Thoracic aorta (tissue), 2 donors: ENCODE measurements around the gene SYNE3. TPM values are rescaled to one million over a fixed set of nuclear protein-coding genes. Genes with fewer than 3 reads are reported as not detected.
A peak's percentile ranks its signal among the peaks of the same experiment; 100 is the strongest.

Experiments
- ATAC-seq: fragments of 150-250 bp; one replicate; pipeline ENCODE4 v1.8.0; 2017; ENCODE audit warnings: low read depth; ENCODE audit not compliant: insufficient number of reproducible peaks, low FRiP score
- DNase-seq: peaks from one replicate; pipeline ENCODE4 v3.0.0-alpha.2; 2020; ENCODE audit warnings: low spot score
- H3K27ac ChIP-seq, 2 donors: fragments of 200-600 bp; sonication (generic); 1 replicate in 1 of 2; 2 replicates in 1 of 2; pipeline ENCODE4 v1.5.1; 2016; ENCODE audit warnings: mild to moderate bottlenecking in 2 of 2, moderate library complexity in 2 of 2
- H3K27me3 ChIP-seq: fragments of 200-600 bp; sonication (generic); replicated peaks from 2 replicates; pipeline ENCODE4 v1.6.0; 2016; ENCODE audit warnings: mild to moderate bottlenecking; ENCODE audit not compliant: insufficient read depth
- H3K36me3 ChIP-seq: fragments of 200-600 bp; sonication (generic); one replicate; pipeline ENCODE4 v1.5.1; 2016
- H3K4me1 ChIP-seq, 2 donors: fragments of 200-600 bp; sonication (generic); 1 replicate in 1 of 2; 2 replicates in 1 of 2; pipeline versions ENCODE4 v1.5.1 to v1.6.0; 2016; ENCODE audit warnings: low read depth in 2 of 2, mild to moderate bottlenecking in 1 of 2; ENCODE audit not compliant: control insufficient read depth in 1 of 2
- H3K4me3 ChIP-seq: fragments of 200-600 bp; sonication (generic); 2 replicates; pipeline ENCODE4 v1.5.1; 2016; ENCODE audit warnings: mild to moderate bottlenecking
- H3K9me3 ChIP-seq: fragments of 200-600 bp; sonication (generic); 2 replicates; pipeline ENCODE4 v1.5.1; 2016
- total RNA-seq, 2 donors: library from RNA; depleted of rRNA; stranded (reverse); fragments of >200 nt; gene quantifications; one replicate each; pipeline versions ENCODE4 v1.1.0 to v1.2.3, GENCODE V29; 2016
- TF ChIP-seq, protein P1 (sequence below): fragments of 200-600 bp; sonication (generic); IDR thresholded peaks from one replicate; pipeline ENCODE4 v1.5.1; 2019; ENCODE audit warnings: antibody characterized with exemption

Gene SYNE3
- total RNA-seq, 2 donors from 2014 or later, result 29.5 to 43.4 TPM

DNA sequence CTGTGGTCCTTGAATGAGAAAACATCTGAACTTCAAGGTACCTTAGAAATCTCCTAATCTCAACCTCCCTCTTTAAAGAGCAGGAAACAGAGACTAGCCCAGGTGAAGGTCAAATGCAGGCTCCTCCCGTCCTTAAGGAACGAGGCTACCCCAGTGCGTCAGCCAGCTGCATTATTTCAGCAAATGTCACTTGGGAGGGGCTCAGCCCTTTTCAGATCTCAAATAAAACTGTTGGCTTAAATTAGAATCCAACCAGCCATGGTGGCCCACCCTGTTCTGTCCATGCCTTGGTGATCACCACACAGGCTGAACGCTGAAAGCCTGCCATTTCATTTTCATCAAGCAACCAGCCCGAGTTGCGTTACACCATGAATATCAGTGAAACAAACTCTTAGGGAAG, 7.0 kb downstream of the SYNE3 start:
- ATAC-seq (no peak), DNase-seq (no peak)
- H3K4me1 ChIP-seq, result peaks cover 17 to 49% of the 10 kb centered on the region in 2 donors
- H3K9me3 ChIP-seq, result no peaks in the 10 kb centered on the region
- H3K36me3 ChIP-seq, result no peaks in the 10 kb centered on the region
- H3K4me3 ChIP-seq, result no peak overlapping the region
- H3K27ac ChIP-seq, result peak overlapping the region in 1 of 2 donors; percentile 80
- TF ChIP-seq, protein P1, sequence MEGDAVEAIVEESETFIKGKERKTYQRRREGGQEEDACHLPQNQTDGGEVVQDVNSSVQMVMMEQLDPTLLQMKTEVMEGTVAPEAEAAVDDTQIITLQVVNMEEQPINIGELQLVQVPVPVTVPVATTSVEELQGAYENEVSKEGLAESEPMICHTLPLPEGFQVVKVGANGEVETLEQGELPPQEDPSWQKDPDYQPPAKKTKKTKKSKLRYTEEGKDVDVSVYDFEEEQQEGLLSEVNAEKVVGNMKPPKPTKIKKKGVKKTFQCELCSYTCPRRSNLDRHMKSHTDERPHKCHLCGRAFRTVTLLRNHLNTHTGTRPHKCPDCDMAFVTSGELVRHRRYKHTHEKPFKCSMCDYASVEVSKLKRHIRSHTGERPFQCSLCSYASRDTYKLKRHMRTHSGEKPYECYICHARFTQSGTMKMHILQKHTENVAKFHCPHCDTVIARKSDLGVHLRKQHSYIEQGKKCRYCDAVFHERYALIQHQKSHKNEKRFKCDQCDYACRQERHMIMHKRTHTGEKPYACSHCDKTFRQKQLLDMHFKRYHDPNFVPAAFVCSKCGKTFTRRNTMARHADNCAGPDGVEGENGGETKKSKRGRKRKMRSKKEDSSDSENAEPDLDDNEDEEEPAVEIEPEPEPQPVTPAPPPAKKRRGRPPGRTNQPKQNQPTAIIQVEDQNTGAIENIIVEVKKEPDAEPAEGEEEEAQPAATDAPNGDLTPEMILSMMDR, result no peak
- no peaks in the 10 kb centered on the region for H3K27me3 ChIP-seq

DNA sequence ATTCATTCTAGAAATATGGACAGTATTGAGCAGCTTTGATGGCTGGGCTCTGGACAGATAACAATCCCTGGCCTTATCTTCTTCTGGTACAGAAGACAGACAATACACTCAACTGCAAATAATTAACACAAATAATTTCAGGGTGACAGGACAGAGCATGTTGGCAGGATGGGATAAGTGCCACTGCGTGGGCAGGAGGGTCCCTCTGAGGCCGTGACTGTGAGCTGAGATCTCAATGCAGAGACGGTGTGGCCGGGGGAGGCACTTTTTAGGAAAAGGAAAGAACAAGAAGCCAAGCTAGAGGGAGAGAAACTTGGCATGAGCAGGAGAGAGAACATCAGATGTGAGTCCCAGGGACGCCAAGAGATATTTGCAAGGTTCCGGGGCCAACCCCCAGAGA, 8.1 kb downstream of the SYNE3 start:
- no peaks in the 10 kb centered on the region for H3K36me3 ChIP-seq
- peak overlapping the region; percentile 80 to 82 for H3K27ac ChIP-seq
- peaks cover 16 to 43% of the 10 kb centered on the region in 2 donors for H3K4me1 ChIP-seq
- H3K4me3 ChIP-seq, result no peak overlapping the region
- ATAC-seq, result no peak
- H3K27me3 ChIP-seq, result no peaks in the 10 kb centered on the region
- no peak for DNase-seq
- H3K9me3 ChIP-seq, result no peaks in the 10 kb centered on the region
- TF ChIP-seq, protein P1, result no peak

DNA sequence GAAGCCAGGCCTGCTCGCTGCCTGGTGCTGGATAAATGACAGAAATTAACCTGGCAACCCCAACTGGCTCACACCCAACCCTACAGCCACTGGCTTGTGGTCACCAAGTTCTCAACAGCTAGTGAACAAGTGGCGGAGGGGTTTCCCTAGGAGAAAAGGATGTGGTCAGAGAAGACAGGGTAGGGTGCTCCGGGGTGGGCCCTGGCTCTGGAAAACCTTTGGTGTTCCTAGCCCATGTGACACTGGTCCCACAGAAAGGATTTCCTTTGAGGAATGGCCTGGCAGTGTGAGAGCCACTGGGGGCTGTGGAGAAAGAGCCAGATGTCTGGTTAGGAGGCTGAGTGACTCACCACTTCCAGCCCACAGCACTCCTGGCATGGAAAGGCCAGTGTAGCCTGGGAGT, 8.7 kb downstream of the SYNE3 start:
- ATAC-seq (peak; percentile 11), DNase-seq (no peak)
- Histone ChIP-seq H3K27me3 (no peaks in the 10 kb centered on the region), H3K4me3 (peak overlapping the region; percentile 35), H3K4me1 (peaks cover 16 to 43% of the 10 kb centered on the region in 2 donors), H3K27ac (peak overlapping the region; percentile 80 to 82), H3K9me3 (no peaks in the 10 kb centered on the region), H3K36me3 (no peaks in the 10 kb centered on the region)
- TF ChIP-seq, protein P1, result no peak

DNA sequence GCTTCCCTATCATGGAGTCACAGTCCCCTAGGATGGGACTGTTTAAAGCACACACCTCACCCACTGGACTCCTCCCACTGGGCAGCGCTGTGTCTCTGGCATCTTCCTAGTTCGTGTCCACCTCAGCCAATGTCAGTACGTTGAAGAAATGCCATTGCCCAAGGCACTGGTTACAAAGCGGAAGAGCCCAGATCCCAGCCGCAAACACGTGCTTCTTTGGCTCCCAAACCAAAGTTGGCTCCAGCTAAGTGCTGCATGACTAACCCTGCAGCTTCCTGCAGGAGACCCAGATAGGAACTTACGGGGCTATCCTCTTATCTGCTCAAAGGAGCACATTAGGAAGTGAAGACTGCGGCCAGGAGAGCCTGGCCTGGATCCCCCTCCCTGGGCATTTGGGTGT, 9.3 kb downstream of the SYNE3 start:
- TF ChIP-seq, protein P1, result no peak
- Histone ChIP-seq H3K27me3 (no peaks in the 10 kb centered on the region), H3K36me3 (no peaks in the 10 kb centered on the region), H3K4me3 (peak overlapping the region; percentile 35), H3K9me3 (no peaks in the 10 kb centered on the region), H3K4me1 (peaks cover 16 to 43% of the 10 kb centered on the region in 2 donors), H3K27ac (peak overlapping the region; percentile 80 to 82)
- ATAC-seq (peak; percentile 94), DNase-seq (no peak)

DNA sequence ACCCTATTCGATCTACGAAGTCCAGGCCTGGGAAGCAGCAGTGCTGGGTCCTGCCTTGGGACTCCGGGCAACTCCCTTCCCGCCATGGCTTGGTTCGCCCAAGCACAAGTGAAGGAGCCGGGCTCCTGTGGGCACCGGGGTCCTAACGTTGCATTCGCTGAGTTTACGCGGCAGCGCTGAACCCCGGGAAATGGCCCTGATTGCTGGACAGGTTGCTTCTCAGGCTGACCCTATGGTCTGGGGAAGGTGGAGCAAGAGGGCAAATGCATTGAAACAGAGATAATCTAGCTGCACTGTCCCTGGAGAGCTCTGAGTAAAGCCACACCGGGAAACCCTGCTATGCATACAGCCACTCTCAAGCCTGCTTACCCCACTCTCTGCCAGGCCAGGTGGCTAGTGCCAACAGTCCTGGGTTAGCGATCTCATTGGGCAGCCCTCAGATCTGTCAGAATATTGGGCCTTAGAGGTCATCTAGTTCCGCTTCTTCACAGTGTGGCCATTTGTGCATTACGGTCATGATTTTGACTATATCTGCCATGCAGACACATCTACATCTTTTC, 11.3 kb downstream of the SYNE3 start:
- TF ChIP-seq, protein P1, result no peak
- no peak overlapping the region for H3K4me3 ChIP-seq
- H3K9me3 ChIP-seq, result no peaks in the 10 kb centered on the region
- no peak overlapping the region for H3K27ac ChIP-seq
- H3K36me3 ChIP-seq, result no peaks in the 10 kb centered on the region
- no peak for ATAC-seq
- no peaks in the 10 kb centered on the region for H3K27me3 ChIP-seq
- no peak for DNase-seq
- peaks cover 25 to 57% of the 10 kb centered on the region in 2 donors for H3K4me1 ChIP-seq
